H1 (cell line): ENCODE data around the gene ARID3B. TPM values are rescaled to one million over a fixed set of nuclear protein-coding genes. Genes with fewer than 3 reads are reported as not detected.

Experiments used
- CTCF ChIA-PET: fragments of 300-600 bp; sonication (Branson Sonifier 250); formaldehyde crosslinking; loops from one replicate; lab custom pipeline; 2021; ENCODE audit not compliant: partially characterized antibody; lab: Charles Lee
- POLR2A ChIA-PET: fragments of 300-600 bp; sonication (Branson Sonifier 250); formaldehyde crosslinking; loops from one replicate; lab custom pipeline; 2021; ENCODE audit warnings: inconsistent platforms; ENCODE audit not compliant: partially characterized antibody; lab: Charles Lee
- DNase-seq, 2 experiments: peaks; one replicate each; pipeline versions ENCODE4 v3.0.0 to v3.0.0-alpha.2; 2010 to 2022; ENCODE audit warnings: low spot score in 2 of 2, low read depth in 1 of 2, mixed read lengths in 1 of 2
- FAIRE-seq: peaks from 2 replicates; lab custom pipeline; 2011; peaks lifted over from hg19 to GRCh38; lab: Jason Lieb, UNC
- H2AFZ ChIP-seq: 2 replicates; pipeline ENCODE4 v1.8.1; 2012; ENCODE audit warnings: low read length, inconsistent platforms
- H2AK5ac ChIP-seq: 2 replicates; pipeline ENCODE4 v1.6.1; 2013; ENCODE audit warnings: low read depth, low read length
- H2BK120ac ChIP-seq: replicated peaks from 2 replicates; pipeline ENCODE3; 2013; ENCODE audit warnings: low read depth, low read length, inconsistent platforms
- H2BK12ac ChIP-seq: 2 replicates; pipeline ENCODE4 v1.6.1; 2013; ENCODE audit warnings: low read depth, low read length
- H2BK15ac ChIP-seq: 2 replicates; pipeline ENCODE4 v1.6.1; 2013; ENCODE audit warnings: low read length
- H2BK20ac ChIP-seq: 2 replicates; pipeline ENCODE4 v1.6.1; 2013; ENCODE audit warnings: low read length
- H2BK5ac ChIP-seq: 2 replicates; pipeline ENCODE4 v1.6.1; 2013; ENCODE audit warnings: low read depth, low read length
- H3K14ac ChIP-seq: 2 replicates; pipeline ENCODE4 v1.6.1; 2013; ENCODE audit warnings: inconsistent platforms; ENCODE audit not compliant: insufficient read length
- H3K18ac ChIP-seq: 2 replicates; pipeline ENCODE4 v1.6.1; 2013; ENCODE audit warnings: low read length; ENCODE audit errors: extremely low read depth
- H3K23ac ChIP-seq: 2 replicates; pipeline ENCODE4 v1.6.1; 2013; ENCODE audit warnings: inconsistent platforms; ENCODE audit not compliant: insufficient read length
- H3K23me2 ChIP-seq: 2 replicates; pipeline ENCODE4 v1.6.1; 2013; ENCODE audit warnings: low read depth, low read length
- H3K27ac ChIP-seq: 2 replicates; pipeline ENCODE4 v1.6.1; 2011; ENCODE audit warnings: low read depth, low read length, inconsistent platforms
- H3K27me3 ChIP-seq, 4 experiments: replicated peaks in 1 of 4; 1 replicate in 1 of 4; 2 replicates in 3 of 4; pipeline versions ENCODE4 v1.6.1 to v1.8.1; 2011 to 2013; ENCODE audit warnings: low read length in 3 of 4, mild to moderate bottlenecking in 3 of 4, inconsistent platforms in 2 of 4, mixed read lengths in 2 of 4, moderate library complexity in 1 of 4; ENCODE audit not compliant: control insufficient read depth in 3 of 4, insufficient read depth in 3 of 4; ENCODE audit errors: extremely low read depth in 1 of 4
- H3K36me3 ChIP-seq, 4 experiments: 2 replicates each; pipeline versions ENCODE4 v1.6.1 to v1.8.1; 2011 to 2013; ENCODE audit warnings: mild to moderate bottlenecking in 4 of 4, low read length in 3 of 4, moderate library complexity in 2 of 4, control low read depth in 1 of 4, inconsistent platforms in 1 of 4; ENCODE audit not compliant: insufficient read depth in 4 of 4, control insufficient read depth in 2 of 4
- H3K4ac ChIP-seq: replicated peaks from 2 replicates; pipeline ENCODE3; 2013; ENCODE audit warnings: low read length, low read depth, mixed read lengths, inconsistent platforms; ENCODE audit not compliant: insufficient read length
- H3K4me1 ChIP-seq, 4 experiments: replicated peaks in 1 of 4; 1 replicate in 1 of 4; 2 replicates in 3 of 4; pipeline versions ENCODE4 v1.6.1 to v1.8.1; 2011 to 2013; ENCODE audit warnings: low read length in 3 of 4, inconsistent platforms in 2 of 4, mixed read lengths in 1 of 4; ENCODE audit not compliant: insufficient read depth in 4 of 4, control insufficient read depth in 3 of 4
- H3K4me2 ChIP-seq, 2 experiments: 2 replicates each; pipeline versions ENCODE4 v1.6.1 to v1.8.1; 2011 to 2013; ENCODE audit warnings: low read depth in 2 of 2, low read length in 2 of 2, control low read depth in 1 of 2, inconsistent platforms in 1 of 2, mild to moderate bottlenecking in 1 of 2; ENCODE audit not compliant: insufficient read depth in 1 of 2
- H3K4me3 ChIP-seq, 4 experiments: fragments of 200-600, 300-600 bp in 1 of 4; sonication (generic), shearing (Covaris generic), sonication (Bioruptor Twin) in 1 of 4; 2 replicates each; pipeline versions ENCODE4 v1.5.1 to v1.8.1; 2011 to 2016; ENCODE audit warnings: low read length in 4 of 4, low read depth in 3 of 4, control low read depth in 2 of 4, inconsistent platforms in 2 of 4, mild to moderate bottlenecking in 2 of 4, mixed read lengths in 1 of 4, moderate library complexity in 1 of 4; ENCODE audit not compliant: insufficient read depth in 2 of 4; ENCODE audit errors: extremely low read depth in 1 of 4
- H3K56ac ChIP-seq: replicated peaks from 2 replicates; pipeline ENCODE3; 2013; ENCODE audit warnings: low read depth, mild to moderate bottlenecking, mixed read lengths, low read length, inconsistent platforms; ENCODE audit not compliant: insufficient read length
- H3K79me1 ChIP-seq: 2 replicates; pipeline ENCODE4 v1.6.1; 2013; ENCODE audit warnings: low read depth, low read length, control low read depth
- H3K79me2 ChIP-seq, 2 experiments: 2 replicates each; pipeline versions ENCODE4 v1.6.1 to v1.8.1; 2012 to 2013; ENCODE audit warnings: low read length in 2 of 2, mild to moderate bottlenecking in 2 of 2, inconsistent platforms in 1 of 2; ENCODE audit not compliant: insufficient read depth in 2 of 2, control insufficient read depth in 1 of 2
- H3K9ac ChIP-seq, 4 experiments: replicated peaks in 1 of 4; 1 replicate in 1 of 4; 2 replicates in 3 of 4; pipeline versions ENCODE4 v1.6.1 to v1.8.1; 2011 to 2013; ENCODE audit warnings: low read depth in 3 of 4, low read length in 3 of 4, control low read depth in 2 of 4, mild to moderate bottlenecking in 2 of 4, moderate library complexity in 2 of 4, inconsistent platforms in 1 of 4; ENCODE audit errors: extremely low read depth in 1 of 4
- H3K9me3 ChIP-seq, 2 experiments: 2 replicates each; pipeline versions ENCODE4 v1.6.1 to v1.8.1; 2012 to 2013; ENCODE audit warnings: mild to moderate bottlenecking in 2 of 2, moderate library complexity in 2 of 2, control low read depth in 1 of 2, inconsistent platforms in 1 of 2, low read depth in 1 of 2, low read length in 1 of 2, mixed read lengths in 1 of 2; ENCODE audit not compliant: insufficient read depth in 2 of 2
- H4K20me1 ChIP-seq, 2 experiments: replicated peaks in 1 of 2; 2 replicates each; pipeline versions ENCODE3 to v1.8.1; 2011 to 2013; ENCODE audit warnings: inconsistent platforms in 2 of 2, low read length in 2 of 2, mild to moderate bottlenecking in 1 of 2; ENCODE audit not compliant: insufficient read depth in 2 of 2, control insufficient read depth in 1 of 2
- H4K5ac ChIP-seq: 2 replicates; pipeline ENCODE4 v1.6.1; 2013; ENCODE audit warnings: low read length, low read depth, mixed read lengths, inconsistent platforms; ENCODE audit not compliant: insufficient read length
- H4K8ac ChIP-seq: 2 replicates; pipeline ENCODE4 v1.8.0; 2013; ENCODE audit warnings: mild to moderate bottlenecking, moderate library complexity, low read length, inconsistent platforms; ENCODE audit not compliant: insufficient read depth; ENCODE audit errors: extremely low read depth
- H4K91ac ChIP-seq: replicated peaks from 2 replicates; pipeline ENCODE3; 2013; ENCODE audit warnings: low read length, mixed read lengths, inconsistent platforms; ENCODE audit not compliant: insufficient read length
- BCL11A ChIP-seq, 2 experiments: IDR thresholded peaks; one replicate each; pipeline ENCODE4 v1.6.1; 2011; ENCODE audit warnings: low read depth in 2 of 2, low read length in 2 of 2, mild to moderate bottlenecking in 2 of 2
- CEBPB ChIP-seq: IDR thresholded peaks from 2 replicates; pipeline ENCODE4 v1.6.1; 2012; ENCODE audit warnings: low read depth, low read length
- HDAC6 ChIP-seq: IDR thresholded peaks from one replicate; pipeline ENCODE4 v1.7.1; 2012; ENCODE audit warnings: low read depth, mild to moderate bottlenecking, inconsistent platforms, low read length, moderate library complexity
- JUN ChIP-seq: IDR thresholded peaks from 2 replicates; pipeline ENCODE4 v1.6.1; 2011; ENCODE audit warnings: low read depth, mild to moderate bottlenecking, improper control_type of control experiment, low read length
- KDM5A ChIP-seq: fragments of 200-600 bp; IDR thresholded peaks from 2 replicates; pipeline ENCODE4 v1.7.1; 2012; ENCODE audit warnings: mild to moderate bottlenecking, low read length, inconsistent platforms, mixed read lengths
- NANOG ChIP-seq: IDR thresholded peaks from 2 replicates; pipeline ENCODE4 v1.6.1; 2011; ENCODE audit warnings: low read length, low read depth, mild to moderate bottlenecking, inconsistent platforms; ENCODE audit not compliant: insufficient read depth, poor library complexity, severe bottlenecking
- PHF8 ChIP-seq: fragments of 200-600 bp; sonication (generic); conservative IDR thresholded peaks from 2 replicates; pipeline ENCODE4 v1.7.1; 2012; ENCODE audit warnings: low read depth, mild to moderate bottlenecking, inconsistent platforms, low read length, moderate library complexity
- RNF2 ChIP-seq: fragments of 200-900, 300-1000 bp; sonication (generic); IDR thresholded peaks from 2 replicates; pipeline ENCODE4 v1.7.1; 2016; ENCODE audit warnings: borderline replicate concordance, low read depth, mild to moderate bottlenecking, antibody characterized with exemption, low read length; ENCODE audit not compliant: poor library complexity, severe bottlenecking; ENCODE audit errors: missing control alignments
- RXRA ChIP-seq: IDR thresholded peaks from 2 replicates; pipeline ENCODE4 v1.6.1; 2011; ENCODE audit warnings: low read depth, mild to moderate bottlenecking, low read length, moderate library complexity; ENCODE audit not compliant: insufficient read depth
- SIN3A ChIP-seq, 2 experiments: IDR thresholded peaks in 1 of 2; conservative IDR thresholded peaks in 1 of 2; 2 replicates each; pipeline ENCODE4 v1.6.1; 2011 to 2012; ENCODE audit warnings: low read length in 2 of 2, improper control_type of control experiment in 1 of 2, low read depth in 1 of 2, mild to moderate bottlenecking in 1 of 2
- SIX5 ChIP-seq: IDR thresholded peaks from 2 replicates; pipeline ENCODE4 v1.6.1; 2011; ENCODE audit warnings: mild to moderate bottlenecking, low read depth, low read length
- TBP ChIP-seq: IDR thresholded peaks from 2 replicates; pipeline ENCODE4 v1.6.1; 2011; ENCODE audit warnings: low read depth, low read length, improper control_type of control experiment
- WGBS, 2 experiments: shearing (Covaris generic) in 1 of 2; methylation state at CpG; one replicate each; pipeline versions ENCODE4 v1.1.6 to v1.1.7; 2013 to 2015; ENCODE audit warnings: low lambda C conversion rate in 2 of 2, mixed read lengths in 2 of 2, inconsistent platforms in 1 of 2, low coverage in 1 of 2, missing lambda C conversion rate in 1 of 2; ENCODE audit not compliant: insufficient replicate concordance in 2 of 2, insufficient coverage in 1 of 2, insufficient read length in 1 of 2; ENCODE audit errors: extremely low coverage in 1 of 2, missing lambda C conversion rate in 1 of 2; 5-methylcytosine and 5-hydroxymethylcytosine counted together
- polyA plus RNA-seq, 7 experiments: library from polyadenylated mRNA; depleted of rRNA in 3 of 7; stranded (reverse) in 5 of 7; unstranded in 2 of 7; fragments of >200 nt in 5 of 7; fragments of 200-250 nt in 2 of 7; gene quantifications; 1 replicate in 5 of 7; 2 replicates in 1 of 7; 4 replicates in 1 of 7; pipeline versions ENCODE4 v1.2.1 to v1.2.3, GENCODE V29; 2011 to 2013; ENCODE audit warnings: missing spikeins in 2 of 7, mixed read lengths in 2 of 7
- total RNA-seq: library from RNA; stranded (reverse); fragmentation: NEBNext Ultra II Directional; extraction: Animal tissue kit (Norgen Biotek cat#: 25700); gene quantifications from 2 replicates; pipeline ENCODE4 v1.2.1, GENCODE V29; 2021

ARID3B gene
- total and polyA plus RNA-seq, 2 of the 8 experiments (the other 6 are each of a cell fraction or from before 2014, with no cell fraction given) = 81.0 to 115 TPM

DNA sequence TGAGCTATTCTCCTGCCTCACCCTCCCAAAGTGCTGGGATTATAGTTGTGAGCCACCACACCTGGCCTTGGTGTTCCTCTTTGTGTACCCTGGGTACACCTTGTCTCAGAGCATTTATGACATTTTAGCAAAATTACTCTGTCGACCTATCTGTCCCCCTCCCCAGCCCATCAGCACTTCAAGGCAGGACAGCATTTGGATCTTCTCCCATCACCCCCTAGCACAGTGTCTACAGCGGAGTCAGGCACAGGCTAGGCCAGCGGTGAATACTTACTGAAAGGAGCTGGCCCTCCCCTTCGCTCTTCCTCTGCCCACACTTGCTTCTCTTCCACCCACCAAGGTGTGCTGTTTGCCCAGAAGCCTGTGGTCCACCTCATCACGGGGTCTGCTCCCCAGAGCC lies 54.3 kb downstream of the ARID3B start:
- H3K79me1 ChIP-seq = no peaks in the 10 kb centered on the region
- no peak overlapping the region for H2AK5ac ChIP-seq
- no peaks in the 10 kb centered on the region for H3K9me3 ChIP-seq
- H3K23me2 ChIP-seq = no peaks in the 10 kb centered on the region
- no peak overlapping the region for H3K18ac ChIP-seq
- peaks cover 28 to 53% (median 43%) of the 10 kb centered on the region in 4 experiments for H3K36me3 ChIP-seq
- H2BK15ac ChIP-seq = no peak overlapping the region
- no peaks in the 10 kb centered on the region for H3K79me2 ChIP-seq
- H4K8ac ChIP-seq = no peak overlapping the region
- peaks cover 0 to 7% of the 10 kb centered on the region in 2 experiments for H4K20me1 ChIP-seq
- H3K56ac ChIP-seq = no peak overlapping the region
- WGBS, 2 experiments = 91% methylated on average over 5 of the region's 5 CpGs; no CpG with 5 or more reads in 1 of the 2 experiments
- DNase-seq = no peak
- H3K14ac ChIP-seq = no peak overlapping the region
- no peak overlapping the region for H2BK5ac ChIP-seq
- H2BK12ac ChIP-seq = no peak overlapping the region
- no peak overlapping the region for H3K4me3 ChIP-seq
- no peak overlapping the region for H2BK120ac ChIP-seq
- POLR2A ChIA-PET = interaction anchor here (0.9 to 1.2 kb wide), 2 partner anchors 20 to 49 kb away, joined by 3 to 4 read pairs; partner anchors contain the start of gene CLK3
- no peak overlapping the region for H3K27ac ChIP-seq
- no peaks in the 10 kb centered on the region for H3K27me3 ChIP-seq
- no peak overlapping the region for H4K91ac ChIP-seq
- TF ChIP-seq CEBPB = no peak
- TF ChIP-seq JUN = no peak
- no peak for TF ChIP-seq BCL11A (IDR thresholded peaks at IDR 0.05; ENCODE audit: low read depth in 2 of 2, low read length in 2 of 2)
- no peak for TF ChIP-seq SIN3A (conservative IDR thresholded peaks at IDR 0.05 in 1 of 2, IDR thresholded peaks at IDR 0.05 in 1 of 2; ENCODE audit: low read depth in 1 of 2, low read length in 2 of 2)
- no peak for TF ChIP-seq PHF8
- TF ChIP-seq RXRA = no peak
- TF ChIP-seq SIX5 = no peak
- TF ChIP-seq NANOG = no peak
- no peak for TF ChIP-seq KDM5A
- no peak for TF ChIP-seq RNF2
- TF ChIP-seq TBP = no peak
- no peak for TF ChIP-seq HDAC6
- H3K4ac ChIP-seq = no peak overlapping the region
- no peak overlapping the region for H4K5ac ChIP-seq
- CTCF ChIA-PET = interaction anchor here (0.7 kb wide), 1 partner anchor 8 kb away, joined by 3 read pairs; no protein-coding TSS in a partner anchor
- FAIRE-seq = no peak
- H3K9ac ChIP-seq = no peak overlapping the region
- H2BK20ac ChIP-seq = no peak overlapping the region
- H3K4me1 ChIP-seq = peaks cover 0 to 3% (median 3%) of the 10 kb centered on the region in 4 experiments; a peak in 4 of 7 replicates
- no peak overlapping the region for H2AFZ ChIP-seq
- H3K4me2 ChIP-seq = no peak overlapping the region
- no peak overlapping the region for H3K23ac ChIP-seq
